K562 (cell line): ENCODE measurements around the gene PAAF1. TPM values are rescaled to one million over a fixed set of nuclear protein-coding genes. Genes with fewer than 3 reads are reported as not detected.

Source experiments
- ATAC-seq: fragments of 200-7000 bp; cut with Tn5 transposase; 3 replicates; pipeline ENCODE4 v1.9.1; 2020; ENCODE audit warnings: moderate library complexity
- BruUV-seq: library from RNA; stranded (reverse); fragments of 400-500 nt; replicated peaks from 2 replicates; lab custom pipeline; 2021; lab: Mats Ljungman, UMichigan
- CTCF ChIA-PET: fragments of 300-600 bp; formaldehyde crosslinking; extraction: SDS; loops from one replicate; lab custom pipeline; 2021; ENCODE audit warnings: low intra/inter-chr PET ratio; lab: Yijun Ruan, JAX
- POLR2A ChIA-PET: fragments of 300-600, 350-650 bp; sonication (Branson Sonifier 250); formaldehyde crosslinking; extraction: SDS; loops from one replicate; lab custom pipeline; 2021; ENCODE audit warnings: antibody characterized with exemption, inconsistent platforms; lab: Yijun Ruan, JAX
- DNase-seq, 4 experiments: peaks; one replicate each; pipeline versions ENCODE4 v3.0.0 to v3.0.0-alpha.2; 2011 to 2018; ENCODE audit warnings: low spot score in 3 of 4, mixed read lengths in 3 of 4; ENCODE audit errors: extremely low read depth in 1 of 4
- FAIRE-seq: peaks from 2 replicates; lab custom pipeline; 2011; peaks lifted over from hg19 to GRCh38; lab: Jason Lieb, UNC
- H2AFZ ChIP-seq: 2 replicates; pipeline ENCODE4 v1.6.0; 2011; ENCODE audit warnings: low read depth, low read length, control low read depth, inconsistent platforms
- H3K27ac ChIP-seq: fragments of 200-600 bp; 3 replicates; pipeline ENCODE4 v1.8.0; 2011; ENCODE audit warnings: low read depth, mild to moderate bottlenecking, control low read depth, inconsistent platforms, low read length, moderate library complexity, mixed read lengths; ENCODE audit errors: extremely low read depth
- H3K27me3 ChIP-seq, 2 experiments: fragments of 300-600 bp in 1 of 2; 2 replicates in 1 of 2; 3 replicates in 1 of 2; pipeline versions ENCODE4 v1.6.0 to v1.8.0; 2011; ENCODE audit warnings: inconsistent platforms in 2 of 2, low read length in 2 of 2, mild to moderate bottlenecking in 1 of 2, mixed read lengths in 1 of 2, moderate library complexity in 1 of 2; ENCODE audit not compliant: control insufficient read depth in 2 of 2, insufficient read depth in 2 of 2
- H3K36me3 ChIP-seq: fragments of 300-600 bp; 3 replicates; pipeline ENCODE4 v1.8.0; 2011; ENCODE audit warnings: mild to moderate bottlenecking, low read length, inconsistent platforms; ENCODE audit not compliant: control insufficient read depth, insufficient read depth
- H3K4me1 ChIP-seq, 2 experiments: fragments of 200-600 bp in 1 of 2; replicated peaks in 1 of 2; 2 replicates in 1 of 2; 3 replicates in 1 of 2; pipeline versions ENCODE4 v1.5.1 to v1.8.0; 2011; ENCODE audit warnings: inconsistent platforms in 2 of 2, low read length in 2 of 2, mild to moderate bottlenecking in 1 of 2, mixed read lengths in 1 of 2, moderate library complexity in 1 of 2; ENCODE audit not compliant: control insufficient read depth in 2 of 2, insufficient read depth in 2 of 2
- H3K4me2 ChIP-seq: 2 replicates; pipeline ENCODE4 v1.6.1; 2011; ENCODE audit warnings: low read length, control low read depth, inconsistent platforms, mixed read lengths; ENCODE audit not compliant: insufficient read depth
- H3K4me3 ChIP-seq: fragments of 200-600 bp; sonication (generic), shearing (Covaris generic); 2 replicates; pipeline ENCODE4 v1.5.1; 2016; ENCODE audit warnings: control low read depth, inconsistent platforms
- H3K79me2 ChIP-seq: fragments of 200-600 bp; 3 replicates; pipeline ENCODE4 v1.8.0; 2011; ENCODE audit warnings: low read length, inconsistent platforms; ENCODE audit not compliant: control insufficient read depth, insufficient read depth
- H3K9ac ChIP-seq, 2 experiments: 2 replicates each; pipeline versions ENCODE4 v1.6.0 to v1.6.1; 2011; ENCODE audit warnings: low read depth in 2 of 2, low read length in 2 of 2, control low read depth in 1 of 2, inconsistent platforms in 1 of 2, mild to moderate bottlenecking in 1 of 2, mixed read lengths in 1 of 2; ENCODE audit not compliant: insufficient read depth in 1 of 2
- H3K9me1 ChIP-seq: one replicate; pipeline ENCODE4 v1.6.0; 2011; ENCODE audit warnings: inconsistent platforms, mild to moderate bottlenecking, low read length, moderate library complexity; ENCODE audit not compliant: control insufficient read depth, insufficient read depth
- H3K9me3 ChIP-seq: replicated peaks from 2 replicates; pipeline ENCODE4 v1.5.1; 2011; ENCODE audit warnings: low read depth, low read length, inconsistent platforms; ENCODE audit not compliant: control insufficient read depth, insufficient read depth
- H4K20me1 ChIP-seq: replicated peaks from 2 replicates; pipeline ENCODE4 v1.6.1; 2011; ENCODE audit warnings: low read length, inconsistent platforms, mixed read lengths; ENCODE audit not compliant: control insufficient read depth, insufficient read depth
- CREM ChIP-seq: IDR thresholded peaks from 2 replicates; pipeline ENCODE4 v1.6.1; 2014; ENCODE audit warnings: antibody characterized with exemption, low read depth
- GABPB1 ChIP-seq: sonication (generic); formaldehyde crosslinking; IDR thresholded peaks from 2 replicates; pipeline ENCODE4 v1.8.0; 2022; ENCODE audit warnings: mild to moderate bottlenecking, missing genetic modification reagents
- JUNB ChIP-seq: fragments of 450-650 bp; formaldehyde crosslinking; conservative IDR thresholded peaks from 2 replicates; pipeline ENCODE4 v1.4.0; 2020; ENCODE audit warnings: mild to moderate bottlenecking
- POU5F1 ChIP-seq: fragments of 150-350 bp; IDR thresholded peaks from 2 replicates; pipeline ENCODE4 v1.6.1; 2014; ENCODE audit warnings: borderline replicate concordance, low read length, low read depth, mild to moderate bottlenecking; ENCODE audit not compliant: partially characterized antibody
- RBM17 ChIP-seq: fragments of 200-400 bp; formaldehyde crosslinking; IDR thresholded peaks from 2 replicates; pipeline ENCODE4 v1.6.1; 2017; ENCODE audit warnings: low read depth, mild to moderate bottlenecking, low read length, borderline replicate concordance
- SIX5 ChIP-seq, 2 experiments: IDR thresholded peaks; 2 replicates each; pipeline ENCODE4 v1.6.1; 2011; ENCODE audit warnings: low read length in 2 of 2, borderline replicate concordance in 1 of 2, low read depth in 1 of 2, mild to moderate bottlenecking in 1 of 2, moderate library complexity in 1 of 2; ENCODE audit not compliant: insufficient read depth in 1 of 2
- SMAD4 ChIP-seq: fragments of 250-450 bp; sonication (Bioruptor Pico); conservative IDR thresholded peaks from 2 replicates; pipeline ENCODE4 v1.8.0; 2021; ENCODE audit warnings: inconsistent platforms, mild to moderate bottlenecking, moderate library complexity
- ZNF175 ChIP-seq: fragments of 200-800 bp; sonication (Bioruptor generic); IDR thresholded peaks from 2 replicates; pipeline ENCODE4 v1.6.1; 2016; ENCODE audit warnings: low read depth, mild to moderate bottlenecking, missing genetic modification characterization, missing compliant biosample characterization
- ZNF212 ChIP-seq: fragments of 450-650 bp; formaldehyde crosslinking; IDR thresholded peaks from 2 replicates; pipeline ENCODE4 v1.4.0; 2020; ENCODE audit warnings: mild to moderate bottlenecking
- ZNF408 ChIP-seq: fragments of 250-450 bp; sonication (Bioruptor Pico); IDR thresholded peaks from 2 replicates; pipeline ENCODE4 v1.4.0; 2020; ENCODE audit warnings: low read depth, mild to moderate bottlenecking, moderate library complexity
- ZNF77 ChIP-seq: fragments of 250-450 bp; sonication (Bioruptor Pico); IDR thresholded peaks from 2 replicates; pipeline ENCODE4 v1.5.0; 2020
- WGBS: fragments of 100-300 bp; shearing (Covaris generic); methylation state at CpG from one replicate; pipeline ENCODE4 v1.1.6; 2016; ENCODE audit warnings: low coverage, mixed read lengths; ENCODE audit not compliant: insufficient coverage; ENCODE audit errors: missing lambda C conversion rate; 5-methylcytosine and 5-hydroxymethylcytosine counted together
- in situ Hi-C: fragments of 300-500 bp; cut with MboI; formaldehyde crosslinking; loops from 4 replicates; pipeline ENCODE4 v1.15.0; 2018; ENCODE audit warnings: inconsistent platforms, mixed read lengths
- intact Hi-C: fragments of 100-400 bp; cut with micrococcal nuclease; formaldehyde crosslinking; loops from 2 replicates; pipeline ENCODE4 v1.14.2; 2022
- polyA plus RNA-seq, 8 experiments: library from polyadenylated mRNA; depleted of rRNA in 4 of 8; stranded (reverse) in 5 of 8; unstranded in 3 of 8; fragments of >200 nt; fragmentation: Nextera tagmentation in 2 of 8; fragmentation: Illumina TruSeq in 1 of 8; extraction: Ambion mirVana in 2 of 8; extraction: Trizol in 1 of 8; gene quantifications; 2 replicates each; pipeline versions ENCODE4 v1.2.1 to v1.2.3, GENCODE V29; 2011 to 2014; ENCODE audit warnings: inconsistent platforms in 1 of 8, missing spikeins in 1 of 8
- total RNA-seq, 7 experiments: library from RNA; depleted of rRNA in 6 of 7; stranded (reverse); fragments of >200 nt in 6 of 7; fragmentation: Illumina TruSeq in 2 of 7; extraction: Trizol in 2 of 7; gene quantifications; 2 replicates each; pipeline versions ENCODE4 v1.2.1 to v1.2.3, GENCODE V29; 2011 to 2021; ENCODE audit warnings: low replicate concordance in 1 of 7
- TF ChIP-seq, protein P1 (sequence below), 2 experiments: fragments of 450-650 bp in 1 of 2; sonication (generic) in 1 of 2; formaldehyde crosslinking in 1 of 2; IDR thresholded peaks in 1 of 2; conservative IDR thresholded peaks in 1 of 2; 2 replicates each; pipeline versions ENCODE4 v1.6.1 to v1.8.1; 2016 to 2023; ENCODE audit warnings: mild to moderate bottlenecking in 2 of 2, moderate library complexity in 2 of 2, inconsistent platforms in 1 of 2, missing genetic modification reagents in 1 of 2
- TF ChIP-seq, protein P2 (sequence below), 2 experiments: fragments of 450-650 bp; IDR thresholded peaks; 2 replicates each; pipeline ENCODE4 v1.6.1; 2018; ENCODE audit warnings: mild to moderate bottlenecking in 2 of 2, low read depth in 1 of 2; ENCODE audit not compliant: partially characterized antibody in 2 of 2
- TF ChIP-seq, protein P3 (sequence below), 2 experiments: fragments of 200-800 bp in 1 of 2; sonication (Bioruptor generic) in 1 of 2; sonication (generic) in 1 of 2; formaldehyde crosslinking in 1 of 2; IDR thresholded peaks in 1 of 2; conservative IDR thresholded peaks in 1 of 2; 2 replicates each; pipeline versions ENCODE4 v1.5.0 to v1.6.1; 2016 to 2020; ENCODE audit warnings: missing compliant biosample characterization in 1 of 2, missing genetic modification characterization in 1 of 2, missing genetic modification reagents in 1 of 2

Gene PAAF1
- total and polyA plus RNA-seq, 9 of the 15 experiments (the other 6 are each of a cell fraction or from before 2014, with no cell fraction given), result 13.5 to 78.6 (median 23.3) TPM

DNA sequence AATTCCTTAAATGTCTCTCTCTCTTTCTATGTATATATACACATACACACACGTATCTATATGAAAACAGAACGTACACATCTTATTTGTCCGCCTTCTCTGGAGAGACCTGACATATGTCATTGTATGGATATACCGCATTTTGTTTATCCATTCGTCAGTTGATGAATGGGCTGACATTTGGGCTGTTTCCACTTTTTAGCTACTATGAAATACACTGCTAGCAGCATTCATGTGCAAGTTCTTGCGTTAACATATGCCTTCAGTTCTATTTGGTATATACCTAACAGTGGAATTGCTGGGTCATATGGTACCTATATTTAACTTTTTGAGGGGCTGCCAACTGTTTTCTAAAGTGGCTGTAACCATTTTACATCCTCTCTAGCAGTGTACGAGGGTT is 56.0 kb downstream of the PAAF1 start:
- Histone ChIP-seq H3K4me3 (no peak overlapping the region), H2AFZ (no peak overlapping the region), H3K9me1 (no peaks in the 10 kb centered on the region), H3K27me3 (no peaks in the 10 kb centered on the region), H3K36me3 (peaks cover 26% of the 10 kb centered on the region), H3K4me2 (no peak overlapping the region), H3K79me2 (no peaks in the 10 kb centered on the region), H3K9ac (no peak overlapping the region), H3K4me1 (no peaks in the 10 kb centered on the region), H3K9me3 (no peaks in the 10 kb centered on the region), H3K27ac (no peak overlapping the region), H4K20me1 (no peaks in the 10 kb centered on the region)
- FAIRE-seq (no peak), DNase-seq (no peak), ATAC-seq (no peak)
- 71% methylated on average over 7 of the region's 7 CpGs for WGBS
- ChIA-PET CTCF (interaction anchor here (3.5 kb wide), 1 partner anchor 307 kb away, joined by 22 read pairs; no protein-coding TSS in a partner anchor), POLR2A (interaction anchor here (1.1 kb wide), 1 partner anchor 9 kb away, joined by 5 read pairs; no protein-coding TSS in a partner anchor)
- intact Hi-C loops (loop anchor here (5.0 to 10.0 kb wide), 2 partner anchors 148 to 580 kb away; partner anchors contain the start of gene MRPL48), in situ Hi-C loops (no loop called here)
- no TSS peak for BruUV-seq
- TF ChIP-seq ZNF408, result no peak
- TF ChIP-seq, protein P1, sequence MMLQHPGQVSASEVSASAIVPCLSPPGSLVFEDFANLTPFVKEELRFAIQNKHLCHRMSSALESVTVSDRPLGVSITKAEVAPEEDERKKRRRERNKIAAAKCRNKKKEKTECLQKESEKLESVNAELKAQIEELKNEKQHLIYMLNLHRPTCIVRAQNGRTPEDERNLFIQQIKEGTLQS (IDR thresholded peaks at IDR 0.05), result no peak
- TF ChIP-seq, protein P1 (CRISPR knock-in tag; conservative IDR thresholded peaks at IDR 0.05), result no peak
- no peak for TF ChIP-seq CREM
- no peak for TF ChIP-seq GABPB1 (CRISPR knock-in tag)
- TF ChIP-seq, protein P2, sequence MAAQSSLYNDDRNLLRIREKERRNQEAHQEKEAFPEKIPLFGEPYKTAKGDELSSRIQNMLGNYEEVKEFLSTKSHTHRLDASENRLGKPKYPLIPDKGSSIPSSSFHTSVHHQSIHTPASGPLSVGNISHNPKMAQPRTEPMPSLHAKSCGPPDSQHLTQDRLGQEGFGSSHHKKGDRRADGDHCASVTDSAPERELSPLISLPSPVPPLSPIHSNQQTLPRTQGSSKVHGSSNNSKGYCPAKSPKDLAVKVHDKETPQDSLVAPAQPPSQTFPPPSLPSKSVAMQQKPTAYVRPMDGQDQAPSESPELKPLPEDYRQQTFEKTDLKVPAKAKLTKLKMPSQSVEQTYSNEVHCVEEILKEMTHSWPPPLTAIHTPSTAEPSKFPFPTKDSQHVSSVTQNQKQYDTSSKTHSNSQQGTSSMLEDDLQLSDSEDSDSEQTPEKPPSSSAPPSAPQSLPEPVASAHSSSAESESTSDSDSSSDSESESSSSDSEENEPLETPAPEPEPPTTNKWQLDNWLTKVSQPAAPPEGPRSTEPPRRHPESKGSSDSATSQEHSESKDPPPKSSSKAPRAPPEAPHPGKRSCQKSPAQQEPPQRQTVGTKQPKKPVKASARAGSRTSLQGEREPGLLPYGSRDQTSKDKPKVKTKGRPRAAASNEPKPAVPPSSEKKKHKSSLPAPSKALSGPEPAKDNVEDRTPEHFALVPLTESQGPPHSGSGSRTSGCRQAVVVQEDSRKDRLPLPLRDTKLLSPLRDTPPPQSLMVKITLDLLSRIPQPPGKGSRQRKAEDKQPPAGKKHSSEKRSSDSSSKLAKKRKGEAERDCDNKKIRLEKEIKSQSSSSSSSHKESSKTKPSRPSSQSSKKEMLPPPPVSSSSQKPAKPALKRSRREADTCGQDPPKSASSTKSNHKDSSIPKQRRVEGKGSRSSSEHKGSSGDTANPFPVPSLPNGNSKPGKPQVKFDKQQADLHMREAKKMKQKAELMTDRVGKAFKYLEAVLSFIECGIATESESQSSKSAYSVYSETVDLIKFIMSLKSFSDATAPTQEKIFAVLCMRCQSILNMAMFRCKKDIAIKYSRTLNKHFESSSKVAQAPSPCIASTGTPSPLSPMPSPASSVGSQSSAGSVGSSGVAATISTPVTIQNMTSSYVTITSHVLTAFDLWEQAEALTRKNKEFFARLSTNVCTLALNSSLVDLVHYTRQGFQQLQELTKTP (IDR thresholded peaks at IDR 0.05; ENCODE audit: low read depth in 1 of 2, partially characterized antibody in 2 of 2), result no peak
- TF ChIP-seq ZNF77 (CRISPR knock-in tag), result no peak
- TF ChIP-seq SIX5 (IDR thresholded peaks at IDR 0.05; ENCODE audit: borderline replicate concordance in 1 of 2, insufficient read depth in 1 of 2, low read depth in 1 of 2, low read length in 2 of 2), result no peak
- TF ChIP-seq RBM17, result no peak
- TF ChIP-seq ZNF212 (CRISPR knock-in tag), result no peak
- no peak for TF ChIP-seq POU5F1
- TF ChIP-seq, protein P3, sequence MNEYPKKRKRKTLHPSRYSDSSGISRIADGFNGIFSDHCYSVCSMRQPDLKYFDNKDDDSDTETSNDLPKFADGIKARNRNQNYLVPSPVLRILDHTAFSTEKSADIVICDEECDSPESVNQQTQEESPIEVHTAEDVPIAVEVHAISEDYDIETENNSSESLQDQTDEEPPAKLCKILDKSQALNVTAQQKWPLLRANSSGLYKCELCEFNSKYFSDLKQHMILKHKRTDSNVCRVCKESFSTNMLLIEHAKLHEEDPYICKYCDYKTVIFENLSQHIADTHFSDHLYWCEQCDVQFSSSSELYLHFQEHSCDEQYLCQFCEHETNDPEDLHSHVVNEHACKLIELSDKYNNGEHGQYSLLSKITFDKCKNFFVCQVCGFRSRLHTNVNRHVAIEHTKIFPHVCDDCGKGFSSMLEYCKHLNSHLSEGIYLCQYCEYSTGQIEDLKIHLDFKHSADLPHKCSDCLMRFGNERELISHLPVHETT (CRISPR knock-in tag; conservative IDR thresholded peaks at IDR 0.05 in 1 of 2, IDR thresholded peaks at IDR 0.05 in 1 of 2), result no peak
- no peak for TF ChIP-seq SMAD4 (CRISPR knock-in tag)
- TF ChIP-seq ZNF175, result no peak
- no peak for TF ChIP-seq JUNB
